HG03565 (cell line): ENCODE results near the gene UNC50.
"Not testable (repeated sequence)": the region's sequence is repeated elsewhere in the genome, so short reads cannot be mapped to it uniquely, and the experiment has no call there.

Source experiments
- ATAC-seq: cut with Tn5 transposase; IDR thresholded peaks from one replicate; pipeline ENCODE4 v1.9.1; 2021; ENCODE audit warnings: mild to moderate bottlenecking, moderate library complexity; ENCODE audit not compliant: unreplicated experiment

UNC50 gene

DNA sequence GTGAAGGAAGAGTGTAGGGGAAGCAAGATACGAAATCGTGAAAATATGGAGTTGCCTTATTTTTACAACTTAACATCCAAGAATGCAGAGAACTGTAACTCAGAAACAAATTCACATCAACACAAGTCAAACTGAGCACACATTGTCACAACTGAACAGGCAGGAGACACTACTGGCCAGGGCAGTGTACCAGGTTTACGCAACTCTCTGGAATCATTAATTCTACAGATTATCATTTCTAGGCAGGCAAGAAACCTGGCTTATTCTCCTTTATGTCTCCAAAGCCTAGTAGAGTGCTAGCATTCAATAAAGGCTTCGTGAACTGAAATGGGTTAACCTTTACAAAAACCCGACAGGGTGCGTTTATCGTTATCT is 661 bp upstream of the UNC50 start:
- ATAC-seq, result no peak

DNA sequence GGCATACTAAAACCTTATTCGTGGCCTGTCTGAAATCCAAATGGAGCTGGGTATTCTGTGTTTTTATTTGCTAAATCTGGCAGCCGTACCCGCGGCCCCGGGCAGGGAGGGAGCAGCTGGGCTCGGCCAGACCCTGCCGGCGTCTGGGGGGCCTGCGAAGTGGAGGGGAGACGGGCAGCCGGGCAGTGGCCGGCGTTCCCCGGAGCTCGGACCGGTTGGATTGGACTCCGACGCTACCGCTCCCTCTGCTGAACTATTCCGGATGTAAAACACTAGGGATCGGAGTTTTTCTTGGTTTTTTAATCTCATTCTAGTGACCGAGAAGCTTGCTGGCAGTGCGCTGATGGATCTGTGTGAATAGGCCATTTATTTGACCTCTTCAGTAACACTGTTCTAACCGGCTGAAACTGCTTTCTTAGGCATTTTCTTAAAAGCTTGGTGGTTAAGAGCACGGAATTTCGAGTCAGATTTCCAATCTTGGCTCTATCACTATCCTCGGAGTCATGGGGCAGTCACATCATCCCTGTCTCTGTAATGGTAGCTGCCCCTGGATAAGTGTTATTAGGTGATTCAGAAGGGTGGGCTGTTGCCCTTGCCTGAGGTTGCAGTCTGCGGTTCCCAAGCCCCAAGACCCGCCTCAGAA is 694 bp downstream of the UNC50 start:
- no peak for ATAC-seq

DNA sequence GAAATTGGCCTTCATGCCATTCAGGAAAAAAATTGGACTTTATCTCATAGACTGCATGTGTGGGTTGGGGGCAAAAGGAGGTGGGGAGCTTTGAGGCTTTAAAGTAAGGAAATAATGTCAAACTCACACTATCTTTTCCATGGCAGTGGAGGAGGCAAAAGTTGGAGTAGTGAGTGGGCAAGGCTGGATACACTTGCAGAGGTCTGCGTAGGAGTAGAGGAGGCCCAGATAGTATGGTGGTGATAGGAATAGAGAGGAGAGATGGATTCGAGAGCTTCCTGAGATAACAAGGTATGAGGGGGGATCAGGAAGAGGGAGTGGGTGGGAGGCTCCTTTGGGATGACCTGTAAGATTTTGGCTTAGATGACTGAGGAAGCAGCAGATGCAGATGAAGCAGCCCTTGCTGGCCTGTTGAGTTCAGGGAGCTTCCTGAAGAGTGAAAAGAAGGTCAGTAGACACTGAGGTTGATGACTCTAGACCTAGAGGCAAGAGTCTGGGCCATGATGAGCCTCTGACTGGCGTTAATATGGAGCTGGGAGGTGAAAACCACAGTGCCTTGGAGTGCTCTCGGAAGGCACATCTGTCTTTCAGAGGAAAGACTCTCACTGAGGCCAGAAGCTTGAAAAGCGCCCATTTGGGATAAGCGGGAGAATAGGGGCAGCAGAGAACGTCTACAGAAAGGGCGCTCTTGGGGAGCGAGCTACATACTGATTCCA is 5.8 kb downstream of the UNC50 start:
- ATAC-seq, result no peak

DNA sequence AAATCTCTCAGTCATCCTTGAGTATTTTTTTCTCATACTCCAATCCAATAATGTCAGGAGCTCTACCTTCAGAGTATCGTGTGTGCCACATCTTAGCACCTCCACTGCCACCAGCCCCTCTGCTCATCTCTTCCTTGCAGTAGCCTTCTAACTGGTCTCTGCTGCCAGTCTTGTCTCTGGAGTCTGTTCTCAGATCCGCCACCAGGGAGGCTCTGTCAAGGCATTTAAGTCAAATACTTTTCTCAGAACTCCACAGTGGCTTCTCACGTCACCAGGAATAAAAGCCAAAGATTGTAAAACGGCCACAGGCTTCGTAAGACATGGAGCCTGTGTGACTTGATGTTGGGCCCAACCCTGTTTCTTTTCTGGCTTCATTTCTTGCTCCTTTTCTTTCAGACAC is 7.1 kb downstream of the UNC50 start:
- ATAC-seq, result no peak

DNA sequence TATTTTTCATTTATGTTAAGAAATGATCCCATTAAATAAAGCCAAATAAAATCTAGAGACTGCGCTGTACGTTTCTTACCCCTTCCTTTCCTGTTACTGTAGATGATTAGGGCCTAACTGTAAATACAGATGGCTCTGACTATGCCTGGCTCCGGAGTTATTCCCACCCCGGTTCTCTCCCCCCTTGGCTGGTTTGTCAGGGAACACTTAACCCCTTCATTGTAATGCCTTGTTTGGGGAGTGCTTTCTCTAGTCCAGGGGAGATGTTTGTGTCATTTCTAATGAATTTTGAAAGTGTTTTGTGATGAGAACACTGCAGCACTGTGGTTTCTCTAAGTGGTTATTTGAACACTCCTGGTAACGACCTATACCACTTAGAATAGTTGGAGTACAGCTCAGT is 8.8 kb downstream of the UNC50 start:
- no peak for ATAC-seq

DNA sequence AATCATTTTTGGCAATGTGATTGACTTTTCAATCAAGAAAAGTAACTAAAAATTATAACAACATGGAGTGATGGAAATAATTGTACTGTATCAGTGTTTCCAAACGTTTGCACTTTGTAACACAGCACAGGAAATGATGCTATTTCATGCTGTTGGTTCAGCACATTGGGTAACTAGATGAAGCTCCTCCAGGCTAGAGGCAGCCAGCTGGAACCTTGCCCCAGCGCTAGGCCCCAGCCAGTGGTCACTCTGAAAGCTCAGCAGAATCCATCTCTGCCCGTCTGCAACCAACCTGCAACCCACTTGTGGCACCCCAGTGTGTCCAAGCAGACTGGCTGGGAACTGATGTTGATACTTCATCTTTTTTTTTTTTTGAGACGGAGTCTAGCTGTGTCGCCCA is 15.3 kb downstream of the UNC50 start:
- ATAC-seq, result no peak

DNA sequence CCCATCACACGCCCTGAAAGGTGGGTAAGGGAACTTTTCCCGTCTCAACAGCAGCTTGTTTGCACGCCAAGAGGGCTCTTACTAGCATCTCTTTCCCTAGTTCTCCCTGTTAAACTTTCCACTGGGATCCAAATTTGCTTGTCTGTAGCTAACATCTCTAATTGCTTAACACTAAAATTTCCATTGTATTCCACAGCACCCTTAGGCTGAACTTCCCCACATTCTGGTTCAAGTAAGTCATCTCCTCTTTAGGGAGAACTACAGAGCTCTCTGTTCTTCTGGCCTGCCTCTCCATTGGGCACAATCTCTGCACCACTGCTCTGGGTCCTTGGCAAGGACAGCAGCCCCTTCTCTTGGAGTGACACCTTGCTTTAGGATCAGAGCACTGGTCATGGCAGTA is 24.0 kb downstream of the UNC50 start:
- no peak for ATAC-seq

DNA sequence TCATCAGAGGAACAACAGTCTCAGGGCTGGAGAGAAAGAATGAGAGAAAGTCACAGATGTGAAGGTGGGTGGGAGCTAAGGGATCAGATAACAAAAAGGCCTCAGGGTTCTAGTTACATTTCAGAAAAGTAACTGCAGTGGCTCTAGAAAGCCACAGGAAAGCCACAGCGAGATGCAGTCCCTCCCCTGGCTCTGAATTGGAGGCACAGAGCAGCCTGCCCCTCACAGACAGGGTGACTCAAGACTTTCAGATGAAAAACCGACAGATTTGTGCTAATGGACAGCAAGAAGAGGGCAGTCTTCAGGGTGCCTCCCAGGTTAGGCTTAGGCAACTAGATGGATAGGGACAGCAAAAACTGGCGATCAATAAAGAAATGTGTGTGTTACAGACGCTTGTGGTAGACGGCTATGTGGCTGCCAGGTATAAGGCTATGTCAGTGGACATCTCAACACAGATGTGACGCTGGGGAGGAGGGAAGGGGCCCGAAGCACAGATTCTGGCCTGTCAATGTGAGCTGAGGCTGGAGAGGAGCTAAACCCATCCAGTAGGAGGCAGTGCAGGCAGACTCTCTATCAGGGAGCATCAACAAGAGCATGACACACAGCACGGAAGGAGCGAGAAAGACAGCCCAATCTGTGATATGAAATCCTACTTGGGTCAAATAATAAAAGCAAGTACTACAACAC is 26.2 kb downstream of the UNC50 start:
- no peak for ATAC-seq

DNA sequence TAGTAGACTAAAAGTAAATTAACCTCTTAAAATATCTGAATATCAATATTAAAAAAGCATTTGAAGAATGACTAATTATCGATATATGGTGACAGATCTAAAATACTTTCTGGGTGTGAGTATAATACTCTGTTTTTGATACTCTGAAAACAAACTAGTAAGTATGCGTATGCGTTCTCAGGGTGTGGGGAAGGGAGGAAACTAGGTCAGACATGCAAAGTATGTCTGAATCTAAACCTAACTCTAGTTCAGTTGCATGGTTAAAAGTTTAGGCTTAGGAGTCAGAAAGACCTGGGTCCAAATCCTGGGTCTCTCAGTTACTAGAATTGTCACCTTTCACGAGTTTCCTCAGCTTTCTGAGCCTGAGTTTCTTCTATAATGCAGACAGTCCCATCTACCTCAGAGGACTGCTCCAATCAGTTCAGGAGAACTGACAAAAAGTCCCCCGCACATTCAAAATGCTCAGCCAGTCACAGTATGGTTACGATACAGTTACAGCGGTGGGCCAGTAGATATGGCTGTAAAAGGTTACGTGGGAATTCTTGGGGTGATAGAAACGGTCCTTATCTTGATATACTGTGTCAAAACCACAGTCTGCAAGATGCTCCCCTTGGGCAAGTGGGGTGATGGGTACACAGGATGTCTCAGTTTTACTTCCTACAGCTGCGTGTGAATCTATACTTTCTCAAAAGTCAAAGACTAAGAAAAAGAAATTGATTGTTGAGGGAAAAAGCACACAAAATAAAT is 29.2 kb downstream of the UNC50 start:
- peak; percentile 73 for ATAC-seq

DNA sequence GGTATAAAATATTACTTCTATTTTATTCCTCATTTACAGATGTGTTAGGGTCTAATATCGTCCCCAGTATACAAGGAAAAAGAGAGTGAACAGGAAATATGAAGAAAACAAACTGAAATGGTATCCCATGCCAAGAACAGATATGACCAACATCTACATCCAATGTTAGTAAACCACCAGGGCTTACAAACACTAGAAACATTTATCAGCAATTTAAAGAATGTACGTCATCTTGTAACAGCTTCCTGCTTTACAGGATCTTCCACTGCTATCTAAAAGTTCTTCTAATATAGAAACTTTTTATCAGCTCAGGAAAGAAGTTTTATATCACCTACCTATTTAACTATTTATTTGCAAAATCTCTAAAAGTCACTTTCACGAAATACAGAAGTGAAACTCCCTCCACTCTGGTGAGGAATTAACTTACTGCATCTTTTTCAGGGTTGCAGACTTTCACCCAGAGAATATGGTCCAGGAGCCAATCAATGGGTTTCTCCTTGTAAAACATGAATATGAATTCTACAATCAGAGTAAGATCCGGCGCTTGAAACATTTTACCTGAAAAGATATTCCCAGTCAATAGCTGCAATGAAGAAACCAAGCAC is 35.2 kb downstream of the UNC50 start:
- no peak for ATAC-seq

DNA sequence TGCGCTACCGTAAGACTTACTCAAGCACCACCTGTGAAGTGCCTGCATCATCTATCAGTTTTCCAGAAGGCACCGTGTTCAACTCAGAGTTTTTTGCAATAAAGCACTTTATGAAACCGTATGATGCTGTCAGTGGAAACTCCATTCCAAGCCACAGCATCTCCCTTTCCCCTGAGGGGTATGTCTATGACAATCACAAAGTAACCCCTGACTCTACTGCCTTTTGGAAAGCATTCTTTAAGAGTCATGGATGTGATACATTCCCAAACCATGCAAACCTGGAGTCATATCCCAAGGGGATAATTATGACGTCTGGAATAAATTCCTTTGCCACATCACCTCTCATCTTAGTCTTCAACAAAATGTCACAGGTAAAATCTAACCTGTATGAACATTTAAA is 39.2 kb downstream of the UNC50 start:
- ATAC-seq, result no peak

DNA sequence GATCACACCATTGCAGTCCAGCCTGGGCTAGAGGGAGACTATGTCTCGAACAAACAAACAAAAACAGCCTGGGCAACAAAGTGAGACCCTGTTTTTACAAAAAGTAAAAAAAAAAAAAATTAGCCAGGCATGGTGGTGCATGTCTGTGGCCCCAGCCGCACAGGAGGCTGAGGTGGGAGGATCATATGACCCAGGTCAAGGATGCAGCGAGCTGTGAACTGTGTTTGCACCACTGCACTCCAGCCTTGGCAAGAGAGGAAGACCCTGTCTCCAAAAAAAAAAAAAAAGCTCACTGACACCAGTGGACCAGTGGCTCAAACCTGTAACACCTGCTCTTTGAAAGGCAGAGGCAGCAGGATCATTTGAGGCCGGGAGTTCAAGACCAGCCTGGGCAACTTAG is 40.1 kb downstream of the UNC50 start:
- ATAC-seq, result no peak

DNA sequence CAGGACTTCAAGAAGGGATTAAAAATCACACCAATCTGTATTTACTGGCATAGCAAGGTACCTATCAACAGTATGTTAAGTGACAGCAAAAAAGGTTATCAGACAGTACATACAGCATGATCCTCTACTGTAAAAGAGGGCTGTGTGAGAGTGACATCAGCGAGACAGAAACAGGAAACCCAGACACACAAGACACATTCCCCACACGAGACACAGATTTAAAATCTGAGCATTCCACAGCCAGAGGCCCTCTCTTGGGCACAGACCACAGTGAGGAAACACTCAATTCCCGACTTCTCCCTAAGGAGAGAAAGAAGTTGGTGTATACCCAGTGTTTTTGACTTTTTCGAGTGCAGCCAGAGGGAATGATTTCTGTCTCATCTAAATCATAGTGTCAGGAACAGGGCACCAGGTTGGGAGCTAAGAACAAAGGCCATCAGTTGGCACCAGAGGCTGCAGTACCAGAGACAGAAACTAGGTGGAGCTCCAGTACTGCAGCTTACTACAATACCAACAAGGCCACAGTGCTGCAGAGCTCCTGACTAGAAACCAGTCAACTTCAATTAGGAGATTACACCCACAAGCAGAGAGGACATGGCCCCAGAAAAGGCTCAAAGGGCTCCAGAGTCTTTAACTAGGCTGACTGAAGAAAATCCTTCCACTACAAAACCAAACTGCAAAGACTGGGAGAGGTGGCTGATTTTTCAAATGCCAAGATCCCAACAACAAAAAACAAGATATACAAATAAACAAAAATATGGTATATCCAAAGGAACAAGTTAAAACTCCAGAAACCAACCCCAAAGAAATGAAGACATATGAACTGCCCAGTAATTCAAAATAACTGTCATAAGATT is 41.0 kb downstream of the UNC50 start:
- ATAC-seq, result peak; percentile 77

DNA sequence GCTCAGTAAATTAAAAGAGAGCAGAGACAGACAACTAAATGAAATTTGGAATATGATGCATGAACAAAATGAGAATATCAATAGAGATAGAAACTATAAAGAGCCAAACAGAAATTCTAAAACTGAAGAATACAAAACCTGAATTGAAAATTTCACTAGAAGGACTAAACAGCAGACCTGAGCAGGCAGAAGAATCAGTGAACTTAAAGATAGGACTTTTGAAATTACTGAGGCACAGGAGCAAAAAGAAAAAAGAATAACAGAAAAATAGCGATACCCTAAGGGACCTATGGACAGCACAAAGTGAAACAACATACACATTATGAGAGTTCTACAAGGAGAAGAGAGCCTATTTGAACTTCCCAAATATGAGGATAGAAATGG is 41.6 kb downstream of the UNC50 start:
- no peak for ATAC-seq

DNA sequence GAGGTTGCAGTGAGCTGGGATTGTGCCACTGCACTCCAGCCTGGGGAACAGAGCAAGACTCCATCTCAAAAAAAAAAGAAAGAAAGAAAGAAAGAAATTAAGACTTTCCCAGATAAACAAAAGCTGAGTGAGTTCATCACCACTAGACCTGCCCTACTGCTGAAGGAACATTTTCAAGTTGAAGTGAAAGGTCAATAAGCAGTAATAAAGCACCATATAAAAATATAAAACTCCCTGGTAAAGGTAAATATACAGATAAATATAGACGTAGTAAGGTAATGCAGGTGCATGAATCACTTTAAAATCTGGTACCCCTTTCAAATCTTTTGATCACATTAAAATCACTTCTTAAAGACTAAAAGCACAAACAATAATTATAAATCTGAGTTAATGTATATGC is 42.6 kb downstream of the UNC50 start:
- ATAC-seq, result no peak

DNA sequence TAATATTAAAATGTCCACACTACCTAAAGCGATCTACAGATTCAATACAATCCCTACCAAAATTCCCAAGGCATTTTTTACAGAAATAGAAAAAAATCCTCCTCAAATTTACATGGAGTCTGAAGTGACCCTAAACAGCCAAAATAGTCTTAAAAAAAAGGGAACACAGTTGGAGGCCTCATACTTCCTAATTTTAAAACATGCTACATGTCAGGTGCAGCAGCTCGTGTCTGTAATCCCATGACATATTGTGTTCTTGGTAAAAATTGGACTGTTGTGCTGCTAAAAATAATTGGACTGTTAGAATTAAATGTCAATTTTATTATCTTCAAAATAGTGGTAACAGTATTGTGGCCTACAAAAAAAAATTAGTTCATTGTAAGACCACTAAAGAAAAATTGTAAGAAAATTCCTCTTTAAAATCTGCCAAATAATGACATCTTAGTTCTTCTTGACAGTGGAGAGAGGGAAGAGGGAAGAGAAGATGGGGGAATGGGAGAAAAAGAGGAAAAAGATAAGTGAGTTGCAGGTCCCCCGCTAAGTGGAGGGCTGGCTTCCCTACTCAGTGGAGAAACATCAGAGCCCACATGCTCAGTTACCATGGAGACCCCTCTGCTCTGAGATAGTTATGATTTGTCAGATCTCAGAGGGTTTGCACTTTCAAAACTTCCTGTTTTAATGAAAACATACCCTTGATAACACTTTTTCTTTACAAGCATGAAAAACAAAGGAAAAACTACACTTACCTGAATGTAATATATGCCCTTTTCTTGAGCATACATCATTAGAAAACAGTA is 46.5 kb downstream of the UNC50 start:
- ATAC-seq, result no peak

DNA sequence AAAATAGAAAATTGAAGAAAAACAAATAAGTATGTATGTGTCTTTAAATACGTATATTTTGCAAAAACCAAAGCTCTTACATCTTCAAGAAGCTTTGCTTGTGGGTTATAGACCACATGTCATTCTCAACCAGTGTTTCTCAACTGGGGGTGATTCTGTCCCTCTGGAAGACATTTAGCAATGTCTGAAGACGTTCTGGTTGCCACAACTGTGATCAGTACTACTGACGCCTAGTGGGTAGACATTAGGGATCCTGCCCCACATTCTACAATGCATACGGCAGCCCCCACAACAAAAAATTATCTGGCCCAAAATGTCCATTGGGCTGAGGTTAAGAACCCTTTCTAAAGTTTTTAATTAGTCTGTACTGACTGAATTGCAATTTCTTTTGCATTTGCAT is 48.4 kb downstream of the UNC50 start:
- no peak for ATAC-seq

DNA sequence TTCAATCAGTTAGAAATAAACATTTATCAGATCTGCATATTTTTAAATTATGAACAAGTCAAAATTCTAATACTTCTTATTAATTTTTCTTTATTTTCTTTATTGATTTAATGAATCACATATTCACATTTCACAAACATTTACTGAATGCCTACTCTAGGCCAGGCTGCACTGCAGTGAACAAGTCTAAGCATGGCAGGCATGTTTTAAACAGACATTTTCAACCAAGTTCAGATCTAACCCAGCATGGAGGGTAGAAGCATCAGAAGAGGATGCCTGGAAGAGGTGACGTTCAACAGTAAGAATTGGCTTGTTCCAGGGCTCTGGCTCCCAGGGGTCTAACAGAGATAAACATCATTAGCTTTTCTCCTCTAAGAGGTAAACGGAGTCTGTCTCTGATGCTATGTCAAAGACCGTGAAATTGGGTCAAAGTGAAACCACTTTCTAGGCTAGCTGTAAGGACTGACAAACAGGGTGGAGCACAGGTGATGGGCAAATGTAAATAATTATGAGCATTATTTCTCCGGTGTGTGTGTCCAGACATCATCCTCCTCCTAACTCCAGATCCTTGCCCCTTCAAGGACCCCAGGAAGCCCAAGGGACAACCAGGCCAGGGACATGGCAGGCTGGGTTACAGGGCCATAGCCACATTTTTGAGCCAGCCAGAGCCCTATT is 50.6 kb downstream of the UNC50 start:
- ATAC-seq, result no peak

DNA sequence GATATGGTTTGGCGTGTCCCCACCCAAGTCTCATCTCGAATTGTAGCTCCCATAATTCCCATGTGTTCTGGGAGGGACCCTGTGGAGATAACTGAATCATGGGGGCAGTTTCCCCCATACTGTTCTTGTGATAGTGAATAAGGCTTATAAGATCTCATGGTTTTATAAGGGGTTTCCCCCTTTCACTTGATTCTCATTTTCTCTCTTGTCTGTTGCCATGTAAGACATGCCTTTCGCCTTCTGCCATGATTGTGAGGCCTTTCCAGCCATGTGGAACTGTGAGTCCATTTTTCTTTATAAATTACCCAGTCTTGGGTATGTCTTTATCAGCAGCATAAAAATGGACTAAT is 51.1 kb downstream of the UNC50 start:
- not testable (repeated sequence) for ATAC-seq
